Lung (tissue), 12 donors: ENCODE measurements around the gene JTB. TPM values are rescaled to one million over a fixed set of nuclear protein-coding genes. Genes with fewer than 3 reads are reported as not detected.

Experiments
- ATAC-seq: fragments of 200-7000 bp; cut with Tn5 transposase; one replicate; pipeline ENCODE4 v1.9.1; 2020; ENCODE audit warnings: moderate number of reproducible peaks; ENCODE audit not compliant: insufficient read depth, low FRiP score
- DNase-seq, 3 donors: peaks; one replicate each; pipeline ENCODE4 v3.0.0-alpha.2; 2013 to 2017
- H3K27ac ChIP-seq, 2 donors: one replicate each; pipeline ENCODE4 v1.5.1; 2013; ENCODE audit warnings: mild to moderate bottlenecking in 2 of 2, moderate library complexity in 2 of 2, control low read depth in 1 of 2, inconsistent platforms in 1 of 2, low read depth in 1 of 2, low read length in 1 of 2
- H3K27me3 ChIP-seq, 3 donors: one replicate each; pipeline ENCODE4 v1.5.1; 2013; ENCODE audit warnings: low read length in 2 of 3; ENCODE audit not compliant: control insufficient read depth in 3 of 3, insufficient read depth in 3 of 3
- H3K36me3 ChIP-seq, 4 donors: one replicate each; pipeline ENCODE4 v1.5.1; 2013; ENCODE audit warnings: low read length in 4 of 4, mild to moderate bottlenecking in 1 of 4, moderate library complexity in 1 of 4; ENCODE audit not compliant: control insufficient read depth in 4 of 4, insufficient read depth in 4 of 4
- H3K4me1 ChIP-seq, 5 donors: one replicate each; pipeline ENCODE4 v1.5.1; 2013; ENCODE audit warnings: low read length in 5 of 5, mild to moderate bottlenecking in 2 of 5, moderate library complexity in 1 of 5; ENCODE audit not compliant: control insufficient read depth in 5 of 5, insufficient read depth in 5 of 5
- H3K4me3 ChIP-seq: one replicate; pipeline ENCODE4 v1.5.1; 2013; ENCODE audit warnings: mild to moderate bottlenecking, control low read depth, moderate library complexity
- H3K9ac ChIP-seq, 2 donors: one replicate each; pipeline ENCODE4 v1.5.1; 2013; ENCODE audit warnings: low read length in 2 of 2, control low read depth in 1 of 2; ENCODE audit not compliant: insufficient read depth in 1 of 2
- H3K9me3 ChIP-seq, 4 donors: one replicate each; pipeline ENCODE4 v1.5.1; 2013; ENCODE audit warnings: low read length in 3 of 4, mild to moderate bottlenecking in 1 of 4, moderate library complexity in 1 of 4; ENCODE audit not compliant: control insufficient read depth in 4 of 4, insufficient read depth in 3 of 4
- CTCF ChIP-seq: IDR thresholded peaks from 2 replicates; pipeline ENCODE4 v1.5.1; 2012; ENCODE audit warnings: mild to moderate bottlenecking; ENCODE audit errors: control extremely low read depth, extremely low read depth
- WGBS, 2 donors: extraction: QIAGEN DNeasy Blood & Tissue Kit; methylation state at CpG; one replicate each; pipeline ENCODE4 v1.1.7; 2013; 5-methylcytosine and 5-hydroxymethylcytosine counted together
- polyA plus RNA-seq, 2 donors: library from polyadenylated mRNA; stranded (reverse); fragments of 200-250 nt; gene quantifications; one replicate each; pipeline ENCODE4 v1.2.1, GENCODE V29; 2013
- total RNA-seq, 2 donors: library from RNA; depleted of rRNA in 1 of 2; stranded (reverse); fragments of >200 nt in 1 of 2; gene quantifications; one replicate each; pipeline ENCODE4 v1.2.1, GENCODE V29; 2014 to 2021
- donor health status: control.
- donor health status: control.
- donor health status: Bipolar disorder and iron deficiency.
- donor health status: healthy.
- donor health status: DM: yes; HTN: yes; CAD: no.

The JTB gene
- total and polyA plus RNA-seq, 4 donors: 105 to 230 (median 176) TPM

DNA sequence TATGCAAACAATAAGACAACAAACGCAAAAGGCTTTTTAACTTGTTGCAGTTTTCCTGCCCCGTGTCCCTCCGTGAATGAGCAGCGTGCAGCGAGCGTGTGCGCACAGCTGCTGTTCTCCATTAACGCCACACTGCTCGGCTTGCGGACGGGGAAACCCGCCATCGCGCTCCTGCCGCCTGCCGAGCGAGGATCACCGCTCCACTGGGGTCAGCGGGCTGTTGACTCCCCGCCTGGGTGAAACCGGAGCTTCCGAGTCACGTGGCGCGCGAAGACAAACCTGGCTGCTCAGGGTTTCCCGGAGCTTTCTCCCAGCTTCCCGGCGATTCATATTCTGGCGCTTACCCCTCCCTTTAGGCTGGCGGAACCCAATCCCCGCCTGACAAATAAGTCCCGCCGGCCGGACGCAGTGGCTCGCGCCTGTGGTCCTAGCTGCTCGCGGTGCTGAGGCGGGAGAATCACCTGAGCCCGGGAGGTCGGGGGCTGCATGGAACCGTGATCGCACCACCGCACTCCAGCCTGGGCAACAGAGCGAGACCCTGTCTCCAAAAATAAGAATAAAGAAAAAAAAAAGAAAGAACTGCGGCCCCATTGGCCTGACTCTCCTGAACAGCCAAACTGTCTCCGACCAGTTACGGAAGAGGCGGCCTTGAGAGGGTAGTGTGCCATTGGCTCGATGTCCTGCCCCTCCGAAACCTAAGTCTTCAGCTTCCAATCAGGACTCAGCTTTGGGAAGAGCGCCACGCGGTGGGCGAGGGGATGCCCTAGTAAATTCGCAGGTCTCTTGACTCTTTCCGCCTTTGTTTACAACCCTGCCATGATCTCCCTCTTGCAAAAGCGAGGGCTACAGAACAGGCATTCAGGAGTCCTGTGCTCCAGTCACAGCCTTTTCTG is 10.1 kb downstream of the JTB start, which contains the start of gene CREB3L4:
TSS of gene CREB3L4 (plus strand) at position 796 of the 893 bp plus-strand sequence. CDS start 624 bp downstream, outside the sequence.
- TF ChIP-seq CTCF: peak; percentile 34
- no peaks in the 10 kb centered on the region for H3K9me3 ChIP-seq
- peak; percentile 83 for ATAC-seq
- WGBS, 2 donors: 0% methylated on average over 60 of the region's 60 CpGs
- no peaks in the 10 kb centered on the region for H3K36me3 ChIP-seq
- peak within 1 kb of the TSS; percentile 83 to 91 for H3K27ac ChIP-seq
- peaks cover 0 to 38% (median 6%) of the 10 kb centered on the region in 5 donors for H3K4me1 ChIP-seq
- H3K4me3 ChIP-seq: peak within 1 kb of the TSS; percentile 48
- peak; percentile 96 to 99 (median 99) for DNase-seq
- peak within 1 kb of the TSS; percentile 2 to 82 for H3K9ac ChIP-seq
- H3K27me3 ChIP-seq: no peaks in the 10 kb centered on the region

GRCh38 chr1:153963850-153964331 is 13.6 kb downstream of the JTB start:
- WGBS, 2 donors: 1% methylated on average over 22 of the region's 22 CpGs
- Histone ChIP-seq H3K27me3 (no peaks in the 10 kb centered on the region), H3K27ac (peak overlapping the region; percentile 94 to 96), H3K9ac (peak overlapping the region; percentile 66 to 96), H3K36me3 (peaks cover 0 to 9% (median 7%) of the 10 kb centered on the region in 4 donors), H3K4me1 (peaks cover 7 to 52% (median 13%) of the 10 kb centered on the region in 5 donors), H3K9me3 (no peaks in the 10 kb centered on the region), H3K4me3 (peak overlapping the region; percentile 55)
- DNase-seq: peak in 2 of 3 donors; percentile 64 to 72
- no peak for ATAC-seq
- TF ChIP-seq CTCF: no peak

GRCh38 chr1:153963030-153963849 is 14.2 kb downstream of the JTB start, which contains the start of gene SLC39A1:
TSS of gene SLC39A1 (minus strand) at chr1:153963537. CDS start at chr1:153962715, 822 bp downstream.
- Histone ChIP-seq H3K27ac (peak within 1 kb of the TSS; percentile 94 to 96), H3K9ac (peak within 1 kb of the TSS; percentile 85 to 96), H3K4me3 (peak within 1 kb of the TSS; percentile 59), H3K36me3 (peaks cover 0 to 9% (median 7%) of the 10 kb centered on the region in 4 donors), H3K4me1 (peaks cover 7 to 50% (median 12%) of the 10 kb centered on the region in 5 donors), H3K9me3 (no peaks in the 10 kb centered on the region), H3K27me3 (no peaks in the 10 kb centered on the region)
- DNase-seq (peak; percentile 99), ATAC-seq (peak; percentile 74)
- WGBS, 2 donors: 1% methylated on average over 51 to 54 of the region's 54 CpGs
- TF ChIP-seq CTCF: no peak
